K562 (cell line): ENCODE measurements around the gene SPRR2A. TPM values are rescaled to one million over a fixed set of nuclear protein-coding genes. Genes with fewer than 3 reads are reported as not detected.

Experiments
- ELK1 ChIP-seq: sonication (generic); formaldehyde crosslinking; IDR thresholded peaks from 2 replicates; pipeline ENCODE4 v1.8.1; 2022; ENCODE audit warnings: missing genetic modification reagents
- ETS1 ChIP-seq: conservative IDR thresholded peaks from 2 replicates; pipeline ENCODE4 v1.6.1; 2011; ENCODE audit warnings: low read depth, mild to moderate bottlenecking, low read length; ENCODE audit not compliant: control insufficient read depth
- KLF1 ChIP-seq: fragments of 450-650 bp; IDR thresholded peaks from 2 replicates; pipeline ENCODE4 v1.6.1; 2016; ENCODE audit warnings: missing genetic modification characterization, missing compliant biosample characterization
- MECOM ChIP-seq: fragments of 250-450 bp; sonication (Bioruptor Pico); IDR thresholded peaks from 2 replicates; pipeline ENCODE4 v1.8.0; 2022; ENCODE audit warnings: inconsistent platforms
- MEF2A ChIP-seq: IDR thresholded peaks from 2 replicates; pipeline ENCODE4 v1.6.1; 2011; ENCODE audit warnings: low read depth, mild to moderate bottlenecking, low read length, moderate library complexity; ENCODE audit not compliant: control insufficient read depth
- MEF2D ChIP-seq: conservative IDR thresholded peaks from 2 replicates; pipeline ENCODE4 v1.6.1; 2016; ENCODE audit warnings: low read depth, missing genetic modification characterization, missing compliant biosample characterization
- PHTF2 ChIP-seq: fragments of 250-450 bp; sonication (Bioruptor Pico); IDR thresholded peaks from 2 replicates; pipeline ENCODE4 v1.5.0; 2021; ENCODE audit warnings: mild to moderate bottlenecking
- POLR2AphosphoS5 ChIP-seq: IDR thresholded peaks from 2 replicates; pipeline ENCODE4 v1.6.1; 2011; ENCODE audit warnings: mild to moderate bottlenecking, low read depth, low read length, moderate library complexity; ENCODE audit not compliant: control insufficient read depth, insufficient read depth
- ZBTB34 ChIP-seq: fragments of 250-450 bp; sonication (Bioruptor Pico); IDR thresholded peaks from 2 replicates; pipeline ENCODE4 v1.8.0; 2021; ENCODE audit warnings: mild to moderate bottlenecking, moderate library complexity
- ZBTB49 ChIP-seq: sonication (generic); formaldehyde crosslinking; IDR thresholded peaks from 2 replicates; pipeline ENCODE4 v1.8.0; 2022; ENCODE audit warnings: missing genetic modification reagents, mild to moderate bottlenecking, borderline replicate concordance
- ZNF212 ChIP-seq: fragments of 450-650 bp; formaldehyde crosslinking; IDR thresholded peaks from 2 replicates; pipeline ENCODE4 v1.4.0; 2020; ENCODE audit warnings: mild to moderate bottlenecking
- ZNF57 ChIP-seq: fragments of 450-650 bp; formaldehyde crosslinking; IDR thresholded peaks from 2 replicates; pipeline ENCODE4 v1.4.0; 2020; ENCODE audit warnings: mild to moderate bottlenecking, moderate library complexity
- ZNF589 ChIP-seq: fragments of 200-800 bp; sonication (Bioruptor generic); IDR thresholded peaks from 2 replicates; pipeline ENCODE4 v1.6.1; 2016; ENCODE audit warnings: low read depth, missing genetic modification characterization, missing compliant biosample characterization
- ZNF77 ChIP-seq: fragments of 250-450 bp; sonication (Bioruptor Pico); IDR thresholded peaks from 2 replicates; pipeline ENCODE4 v1.5.0; 2020
- polyA plus RNA-seq, 8 experiments: library from polyadenylated mRNA; depleted of rRNA in 4 of 8; stranded (reverse) in 5 of 8; unstranded in 3 of 8; fragments of >200 nt; fragmentation: Nextera tagmentation in 2 of 8; fragmentation: Illumina TruSeq in 1 of 8; extraction: Ambion mirVana in 2 of 8; extraction: Trizol in 1 of 8; gene quantifications; 2 replicates each; pipeline versions ENCODE4 v1.2.1 to v1.2.3, GENCODE V29; 2011 to 2014; ENCODE audit warnings: inconsistent platforms in 1 of 8, missing spikeins in 1 of 8
- total RNA-seq, 7 experiments: library from RNA; depleted of rRNA in 6 of 7; stranded (reverse); fragments of >200 nt in 6 of 7; fragmentation: Illumina TruSeq in 2 of 7; extraction: Trizol in 2 of 7; gene quantifications; 2 replicates each; pipeline versions ENCODE4 v1.2.1 to v1.2.3, GENCODE V29; 2011 to 2021; ENCODE audit warnings: low replicate concordance in 1 of 7
- TF ChIP-seq, protein P1 (sequence below): IDR thresholded peaks from 3 replicates; pipeline ENCODE4 v1.6.1; 2011; ENCODE audit warnings: borderline replicate concordance, mild to moderate bottlenecking, moderate library complexity; ENCODE audit not compliant: insufficient read length; ENCODE audit errors: extremely low read depth
- TF ChIP-seq, protein P2 (sequence below): fragments of 450-650 bp; formaldehyde crosslinking; IDR thresholded peaks from 2 replicates; pipeline ENCODE4 v1.4.0; 2022; ENCODE audit warnings: missing genetic modification characterization

The SPRR2A gene
- total and polyA plus RNA-seq, 9 of the 15 experiments (the other 6 are each of a cell fraction or from before 2014, with no cell fraction given): 0.17 TPM; not detected in 8

- no peak for TF ChIP-seq ZBTB49
- TF ChIP-seq MECOM (CRISPR knock-in tag): peak; percentile 77; the same call in 1 of the 2 replicates
- TF ChIP-seq PHTF2: no peak
- TF ChIP-seq, protein P1, sequence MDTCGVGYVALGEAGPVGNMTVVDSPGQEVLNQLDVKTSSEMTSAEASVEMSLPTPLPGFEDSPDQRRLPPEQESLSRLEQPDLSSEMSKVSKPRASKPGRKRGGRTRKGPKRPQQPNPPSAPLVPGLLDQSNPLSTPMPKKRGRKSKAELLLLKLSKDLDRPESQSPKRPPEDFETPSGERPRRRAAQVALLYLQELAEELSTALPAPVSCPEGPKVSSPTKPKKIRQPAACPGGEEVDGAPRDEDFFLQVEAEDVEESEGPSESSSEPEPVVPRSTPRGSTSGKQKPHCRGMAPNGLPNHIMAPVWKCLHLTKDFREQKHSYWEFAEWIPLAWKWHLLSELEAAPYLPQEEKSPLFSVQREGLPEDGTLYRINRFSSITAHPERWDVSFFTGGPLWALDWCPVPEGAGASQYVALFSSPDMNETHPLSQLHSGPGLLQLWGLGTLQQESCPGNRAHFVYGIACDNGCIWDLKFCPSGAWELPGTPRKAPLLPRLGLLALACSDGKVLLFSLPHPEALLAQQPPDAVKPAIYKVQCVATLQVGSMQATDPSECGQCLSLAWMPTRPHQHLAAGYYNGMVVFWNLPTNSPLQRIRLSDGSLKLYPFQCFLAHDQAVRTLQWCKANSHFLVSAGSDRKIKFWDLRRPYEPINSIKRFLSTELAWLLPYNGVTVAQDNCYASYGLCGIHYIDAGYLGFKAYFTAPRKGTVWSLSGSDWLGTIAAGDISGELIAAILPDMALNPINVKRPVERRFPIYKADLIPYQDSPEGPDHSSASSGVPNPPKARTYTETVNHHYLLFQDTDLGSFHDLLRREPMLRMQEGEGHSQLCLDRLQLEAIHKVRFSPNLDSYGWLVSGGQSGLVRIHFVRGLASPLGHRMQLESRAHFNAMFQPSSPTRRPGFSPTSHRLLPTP: no peak
- TF ChIP-seq ZNF57: no peak
- no peak for TF ChIP-seq ETS1
- no peak for TF ChIP-seq ZBTB34 (CRISPR knock-in tag)
- TF ChIP-seq POLR2AphosphoS5: no peak
- TF ChIP-seq ZNF77: no peak
- no peak for TF ChIP-seq KLF1
- TF ChIP-seq MEF2A: no peak
- no peak for TF ChIP-seq ZNF212 (CRISPR knock-in tag)
- TF ChIP-seq ELK1 (CRISPR knock-in tag): no peak
- no peak for TF ChIP-seq MEF2D (tag)
- TF ChIP-seq, protein P2, sequence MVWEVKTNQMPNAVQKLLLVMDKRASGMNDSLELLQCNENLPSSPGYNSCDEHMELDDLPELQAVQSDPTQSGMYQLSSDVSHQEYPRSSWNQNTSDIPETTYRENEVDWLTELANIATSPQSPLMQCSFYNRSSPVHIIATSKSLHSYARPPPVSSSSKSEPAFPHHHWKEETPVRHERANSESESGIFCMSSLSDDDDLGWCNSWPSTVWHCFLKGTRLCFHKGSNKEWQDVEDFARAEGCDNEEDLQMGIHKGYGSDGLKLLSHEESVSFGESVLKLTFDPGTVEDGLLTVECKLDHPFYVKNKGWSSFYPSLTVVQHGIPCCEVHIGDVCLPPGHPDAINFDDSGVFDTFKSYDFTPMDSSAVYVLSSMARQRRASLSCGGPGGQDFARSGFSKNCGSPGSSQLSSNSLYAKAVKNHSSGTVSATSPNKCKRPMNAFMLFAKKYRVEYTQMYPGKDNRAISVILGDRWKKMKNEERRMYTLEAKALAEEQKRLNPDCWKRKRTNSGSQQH: no peak
- peak; percentile 53 for TF ChIP-seq ZNF589 (CRISPR knock-in tag)
These were observed 16.2 kb downstream of the SPRR2A start, which contains the start of gene SPRR2D (continued) for GRCh38 chr1:153040950-153041631.
